ENCODE results near the gene UROC1.

UROC1 gene

GRCh38 chr3:126519506-126520455 lies 2.2 kb upstream of the UROC1 start:
- Histone ChIP-seq H3K9me3 (no peaks in the 10 kb centered on the region), H3K36me3 (no peaks in the 10 kb centered on the region), H3K27me3 (peaks cover 0 to 35% of the 10 kb centered on the region in 2 donors), H3K4me1 (peaks cover 0 to 13% (median 11%) of the 10 kb centered on the region in 4 donors), H3K27ac (no peak overlapping the region), H3K4me3 (no peak overlapping the region)
- DNase-seq, result peak in 1 of 2 donors; percentile 37
- TF ChIP-seq CTCF (IDR thresholded peaks at IDR 0.05), result no peak
- intact Hi-C loops (cut with DNase I; ENCODE audit: low total_unique reads), result loop anchor here (10.0 kb wide), 2 partner anchors 935 to 1025 kb away; no protein-coding TSS in a partner anchor

GRCh38 chr3:126518779-126519177 lies 1.2 kb upstream of the UROC1 start:
- intact Hi-C loops (cut with DNase I; ENCODE audit: low total_unique reads), result no loop called here
- Histone ChIP-seq H3K36me3 (no peaks in the 10 kb centered on the region), H3K4me3 (no peak overlapping the region), H3K27ac (no peak overlapping the region), H3K9me3 (no peaks in the 10 kb centered on the region), H3K27me3 (peaks cover 0 to 25% of the 10 kb centered on the region in 2 donors), H3K4me1 (peaks cover 0 to 3% (median 1%) of the 10 kb centered on the region in 4 donors)
- no peak for TF ChIP-seq CTCF (IDR thresholded peaks at IDR 0.05)
- peak in 1 of 2 donors; percentile 43 for DNase-seq

- no peaks in the 10 kb centered on the region for H3K4me1 ChIP-seq
- TF ChIP-seq CTCF (IDR thresholded peaks at IDR 0.05), result no peak
- peak in 1 of 2 donors; percentile 49 for DNase-seq
- intact Hi-C loops (cut with DNase I; ENCODE audit: low total_unique reads), result no loop called here
- no peak overlapping the region for H3K27ac ChIP-seq
- H3K9me3 ChIP-seq, result no peaks in the 10 kb centered on the region
- H3K36me3 ChIP-seq, result no peaks in the 10 kb centered on the region
- no peak overlapping the region for H3K4me3 ChIP-seq
- H3K27me3 ChIP-seq, result peaks cover 0 to 19% of the 10 kb centered on the region in 2 donors
Observed at GRCh38 chr3:126517986-126518778, 609 bp upstream of the UROC1 start.

- intact Hi-C loops (cut with DNase I; ENCODE audit: low total_unique reads), result no loop called here
- no peak for TF ChIP-seq CTCF (IDR thresholded peaks at IDR 0.05)
- Histone ChIP-seq H3K36me3 (no peaks in the 10 kb centered on the region), H3K4me3 (no peak overlapping the region), H3K27ac (no peak overlapping the region), H3K27me3 (peaks cover 0 to 18% of the 10 kb centered on the region in 2 donors), H3K9me3 (no peaks in the 10 kb centered on the region), H3K4me1 (no peaks in the 10 kb centered on the region)
- no peak for DNase-seq
Observed at GRCh38 chr3:126516936-126517290, 660 bp downstream of the UROC1 start.

GRCh38 chr3:126516152-126516935 lies 1.2 kb downstream of the UROC1 start:
- H3K27me3 ChIP-seq, result peaks cover 0 to 18% of the 10 kb centered on the region in 2 donors
- H3K9me3 ChIP-seq, result no peaks in the 10 kb centered on the region
- TF ChIP-seq CTCF (IDR thresholded peaks at IDR 0.05), result no peak
- H3K4me3 ChIP-seq, result no peak overlapping the region
- DNase-seq, result no peak
- no peak overlapping the region for H3K27ac ChIP-seq
- no peaks in the 10 kb centered on the region for H3K4me1 ChIP-seq
- H3K36me3 ChIP-seq, result no peaks in the 10 kb centered on the region
- intact Hi-C loops (cut with DNase I; ENCODE audit: low total_unique reads), result no loop called here

Measured in tibial artery (tissue), 4 donors.